Right lobe of liver (tissue), 6 donors: ENCODE data around the gene CIZ1. TPM values are rescaled to one million over a fixed set of nuclear protein-coding genes. Genes with fewer than 3 reads are reported as not detected.

Source experiments
- ATAC-seq, 4 donors: fragments of 200-7000 bp; cut with Tn5 transposase; one replicate each; pipeline ENCODE4 v1.9.1; 2020; ENCODE audit warnings: mild to moderate bottlenecking in 4 of 4, moderate library complexity in 4 of 4
- DNase-seq, 3 donors: peaks; one replicate each; pipeline ENCODE4 v3.0.0-alpha.2; 2020
- H3K27ac ChIP-seq, 3 donors: fragments of 200-600 bp; one replicate each; pipeline ENCODE4 v1.8.0; 2022
- H3K27me3 ChIP-seq, 2 donors: fragments of 200-600 bp; one replicate each; pipeline ENCODE4 v1.8.0; 2022
- H3K36me3 ChIP-seq, 4 donors: fragments of 200-600 bp; sonication (generic) in 1 of 4; one replicate each; pipeline versions ENCODE4 v1.5.1 to v1.8.0; 2017 to 2022; ENCODE audit warnings: control low read depth in 1 of 4
- H3K4me1 ChIP-seq, 4 donors: fragments of 200-600 bp; sonication (generic) in 1 of 4; one replicate each; pipeline versions ENCODE4 v1.5.1 to v1.8.0; 2017 to 2022; ENCODE audit warnings: control low read depth in 1 of 4
- H3K4me3 ChIP-seq, 3 donors: fragments of 200-600 bp; one replicate each; pipeline ENCODE4 v1.8.0; 2022
- H3K9me3 ChIP-seq, 4 donors: fragments of 200-600 bp; sonication (generic) in 1 of 4; one replicate each; pipeline versions ENCODE4 v1.5.1 to v1.8.0; 2017 to 2022; ENCODE audit warnings: control low read depth in 1 of 4
- CTCF ChIP-seq, 4 donors: fragments of 200-600 bp in 3 of 4; fragments of 450-650 bp in 1 of 4; IDR thresholded peaks; one replicate each; pipeline versions ENCODE4 v1.5.1 to v1.8.0; 2016 to 2022; ENCODE audit warnings: antibody characterized with exemption in 4 of 4, mild to moderate bottlenecking in 2 of 4
- POLR2A ChIP-seq: fragments of 450-650 bp; IDR thresholded peaks from one replicate; pipeline ENCODE4 v1.6.1; 2017; ENCODE audit warnings: antibody characterized with exemption, mild to moderate bottlenecking
- WGBS: methylation state at CpG from one replicate; pipeline ENCODE4 v1.1.6; 2018; ENCODE audit warnings: low coverage, low lambda C conversion rate; ENCODE audit not compliant: insufficient coverage; ENCODE audit errors: missing lambda C conversion rate; 5-methylcytosine and 5-hydroxymethylcytosine counted together
- intact Hi-C, 2 donors: fragments of 100-400 bp; cut with DNase I; formaldehyde crosslinking; loops; one replicate each; pipeline versions ENCODE4 v1.11.2 to v1.14.1; 2022
- total RNA-seq, 6 experiments: library from RNA; depleted of rRNA in 2 of 6; stranded (reverse); fragments of >200 nt in 2 of 6; fragmentation: NEBNext Ultra II Directional in 3 of 6; extraction: Animal tissue kit (Norgen Biotek cat#: 25700) in 3 of 6; gene quantifications; one replicate each; pipeline versions ENCODE4 v1.1.0 to v1.2.4, GENCODE V29; 2016 to 2023
- donor health status: DM: no; HTN: yes; CAD: no.
- donor health status: DM: no; HTN: no; CAD: no.
- donor health status: DM: no; HTN: no; CAD: no.
- donor health status: DM: no; HTN: yes; CAD: no.
- donor health status: DM: no; HTN: yes; CAD: no.

CIZ1 gene
- total RNA-seq, 6 experiments from 2014 or later, result 15.9 to 33.5 (median 24.0) TPM

GRCh38 chr9:128153947-128154695, 37.3 kb downstream of the CIZ1 start:
- TF ChIP-seq POLR2A (no peak), CTCF (IDR thresholded peaks at IDR 0.05) (no peak)
- Histone ChIP-seq H3K36me3 (no peaks in the 10 kb centered on the region), H3K9me3 (no peaks in the 10 kb centered on the region), H3K27ac (no peak overlapping the region), H3K4me3 (no peak overlapping the region), H3K4me1 (peaks cover 0 to 9% (median 3%) of the 10 kb centered on the region in 4 donors), H3K27me3 (no peaks in the 10 kb centered on the region)
- ATAC-seq (no peak), DNase-seq (peak in 1 of 3 donors; percentile 45)
- intact Hi-C loops, result no loop called here
- 17% methylated on average over 1 of the region's 13 CpGs for WGBS

DNA sequence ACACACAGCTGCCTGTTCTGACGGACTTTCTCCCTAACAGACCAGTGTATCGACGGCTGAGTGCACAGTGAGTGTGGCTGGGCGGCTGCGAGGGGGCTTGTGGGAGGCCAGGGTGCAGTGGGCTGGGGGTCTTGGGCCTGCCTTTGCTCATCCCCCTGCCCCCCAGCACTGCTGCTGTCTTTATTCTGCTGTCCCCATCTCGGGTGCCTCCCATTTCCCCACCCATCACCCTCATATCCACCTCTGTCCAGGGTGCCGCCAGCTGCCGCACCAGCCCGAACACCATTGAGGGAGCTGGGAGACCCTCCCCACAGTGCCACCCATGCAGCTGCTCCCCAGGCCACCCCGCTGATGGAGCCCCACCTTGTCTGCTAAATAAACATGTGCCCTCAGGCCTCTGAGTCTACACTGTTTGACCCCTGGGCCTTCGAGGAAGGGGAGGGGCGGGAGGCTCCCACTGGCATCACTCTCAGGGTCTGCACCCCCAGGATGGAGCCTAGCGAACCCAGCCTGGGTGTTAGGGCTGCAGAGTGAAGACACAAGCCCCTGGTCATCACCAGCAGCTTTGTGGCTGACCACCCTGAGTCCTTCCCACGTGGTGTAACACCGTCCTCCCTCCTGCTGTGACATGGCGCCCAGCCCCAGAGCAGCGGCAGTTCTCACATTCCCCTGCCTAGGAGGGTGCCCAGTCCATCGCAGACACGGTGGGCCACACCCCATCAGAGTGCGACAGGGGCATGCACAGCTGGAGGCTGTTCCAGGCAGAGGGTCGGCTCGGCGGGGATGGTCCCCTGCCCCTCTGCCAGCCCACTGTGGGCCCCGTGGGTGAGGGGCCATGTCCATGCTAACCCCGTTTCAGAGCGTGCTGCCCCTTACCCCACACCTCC, 38.1 kb downstream of the CIZ1 start:
- H3K4me3 ChIP-seq, result no peak overlapping the region
- no peaks in the 10 kb centered on the region for H3K27me3 ChIP-seq
- H3K4me1 ChIP-seq, result peaks cover 0 to 17% (median 8%) of the 10 kb centered on the region in 4 donors
- intact Hi-C loops, result no loop called here
- ATAC-seq, result no peak
- peak in 1 of 3 donors; percentile 48 for DNase-seq
- no peaks in the 10 kb centered on the region for H3K9me3 ChIP-seq
- no peaks in the 10 kb centered on the region for H3K36me3 ChIP-seq
- 49% methylated on average over 3 of the region's 26 CpGs for WGBS
- no peak overlapping the region for H3K27ac ChIP-seq
- TF ChIP-seq CTCF (IDR thresholded peaks at IDR 0.05), result no peak

GRCh38 chr9:128152133-128153059, 39.0 kb downstream of the CIZ1 start:
- Histone ChIP-seq H3K4me1 (peaks cover 0 to 18% (median 8%) of the 10 kb centered on the region in 4 donors), H3K9me3 (no peaks in the 10 kb centered on the region), H3K36me3 (no peaks in the 10 kb centered on the region), H3K27ac (no peak overlapping the region), H3K4me3 (no peak overlapping the region), H3K27me3 (no peaks in the 10 kb centered on the region)
- ATAC-seq, result no peak
- TF ChIP-seq POLR2A, result no peak
- WGBS, result 84% methylated on average over 7 of the region's 13 CpGs
- peak in 2 of 3 donors; percentile 42 for DNase-seq
- intact Hi-C loops, result no loop called here

- TF ChIP-seq POLR2A, result no peak
- no peak for TF ChIP-seq CTCF (IDR thresholded peaks at IDR 0.05)
- intact Hi-C loops, result no loop called here
- no peak for ATAC-seq
- no peak overlapping the region for H3K4me3 ChIP-seq
- no peak overlapping the region for H3K27ac ChIP-seq
- peaks cover 0 to 18% (median 8%) of the 10 kb centered on the region in 4 donors for H3K4me1 ChIP-seq
- H3K27me3 ChIP-seq, result no peaks in the 10 kb centered on the region
- H3K9me3 ChIP-seq, result no peaks in the 10 kb centered on the region
- DNase-seq, result peak in 2 of 3 donors; percentile 46 to 55
- WGBS, result 82% methylated on average over 4 of the region's 18 CpGs
- no peaks in the 10 kb centered on the region for H3K36me3 ChIP-seq
Measured at GRCh38 chr9:128151309-128152132, 39.9 kb downstream of the CIZ1 start.
